Hypothalamus (tissue), 51 donors: ENCODE results near the gene KLHL35.
"Not testable (repeated sequence)": the region's sequence is repeated elsewhere in the genome, so short reads cannot be mapped to it uniquely, and the experiment has no call there.

ENCODE experiments used
- DNase-seq, 51 donors: peaks; one replicate each; lab custom pipeline; 2025; lab: John Stamatoyannopoulos, UW

KLHL35 gene

DNA sequence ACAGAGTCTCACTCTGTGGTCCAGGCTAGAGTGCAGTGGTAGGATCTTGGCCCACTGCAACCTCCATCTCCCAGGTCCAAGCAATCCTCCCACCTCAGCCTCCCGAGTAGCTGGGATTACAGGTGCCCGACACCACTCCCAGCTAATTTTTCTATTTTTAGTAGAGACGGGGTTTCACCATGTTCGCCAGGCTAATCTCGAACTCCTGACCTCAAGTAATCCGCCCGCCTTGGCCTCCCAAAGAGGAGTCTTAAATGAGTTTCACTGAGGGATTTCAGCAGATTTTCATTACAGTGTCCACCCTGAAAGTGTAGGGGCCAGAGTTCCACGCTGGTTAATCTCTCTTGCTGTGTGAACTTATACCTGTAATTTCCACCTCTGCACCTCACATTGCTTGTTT is 34.1 kb downstream of the KLHL35 start:
- peak in 1 of 51 donors; percentile 37 for DNase-seq

DNA sequence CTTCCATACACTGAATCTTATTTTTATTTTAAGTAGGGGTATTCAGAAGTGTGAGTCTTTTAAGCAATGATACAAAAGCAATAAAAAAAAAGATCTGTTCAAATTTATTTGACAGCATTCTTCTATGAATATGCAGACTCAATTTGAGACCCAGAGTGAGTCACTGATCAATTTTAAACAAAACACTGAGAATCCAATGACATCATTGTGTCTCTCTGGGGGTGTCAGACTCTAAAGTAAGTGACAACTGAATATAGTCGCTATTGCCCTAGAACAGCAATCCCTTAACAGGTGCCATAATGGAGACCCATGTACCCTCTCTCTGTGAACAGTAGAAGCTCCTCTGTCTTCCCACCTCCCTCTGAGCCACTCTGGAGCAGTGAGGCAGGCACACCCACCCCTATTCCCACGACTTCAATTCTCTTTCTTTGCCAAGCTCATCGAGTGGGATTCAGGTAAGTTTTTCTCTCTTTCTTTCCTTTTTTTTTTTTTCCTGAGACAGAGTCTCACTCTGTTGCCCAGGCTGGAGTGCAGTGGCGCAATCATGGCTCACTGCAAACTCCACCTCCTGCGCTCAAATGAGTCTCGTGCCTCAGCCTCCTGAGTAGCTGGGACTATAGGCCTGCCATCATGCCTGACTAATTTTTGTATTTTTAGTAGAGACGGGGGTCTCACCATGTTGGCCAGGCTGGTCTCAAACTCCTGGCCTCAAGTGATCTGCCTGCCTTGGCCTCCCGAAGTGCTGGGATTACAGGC is 38.7 kb downstream of the KLHL35 start:
- no peak for DNase-seq

DNA sequence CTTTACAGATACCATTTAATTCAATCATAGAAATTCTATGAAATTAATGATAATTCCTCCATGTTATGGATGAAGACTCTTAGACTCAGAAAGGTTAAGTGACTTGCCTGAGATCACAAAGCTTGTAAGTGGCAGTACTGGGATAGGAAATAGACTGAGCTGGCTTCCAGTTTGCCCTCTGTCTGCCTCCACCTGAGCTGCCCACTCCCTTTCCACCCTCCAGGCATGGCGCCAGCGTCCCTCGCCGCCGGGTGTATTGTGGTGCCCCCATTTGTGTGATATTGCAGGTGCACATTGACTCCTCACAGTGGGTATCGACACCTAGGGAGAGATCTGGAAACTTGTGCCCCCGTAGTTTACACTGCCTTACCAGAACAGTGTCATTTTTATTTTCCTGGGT is 43.1 kb downstream of the KLHL35 start:
- no peak for DNase-seq

DNA sequence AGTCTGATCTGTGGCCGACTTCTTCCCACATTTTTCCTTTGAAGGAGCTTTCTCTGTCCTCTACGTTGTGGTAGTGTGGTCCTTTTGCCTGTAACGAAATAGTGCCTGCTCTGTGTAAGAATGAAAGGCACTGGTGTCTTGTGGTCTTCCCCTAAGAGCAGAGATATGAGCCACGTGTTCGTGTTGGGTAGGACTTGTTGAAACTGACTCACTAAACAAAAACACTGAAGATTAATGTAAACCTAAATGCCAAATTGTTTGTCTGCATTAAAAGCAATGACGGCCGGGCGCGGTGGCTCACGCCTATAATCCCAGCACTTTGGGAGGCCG is 43.8 kb downstream of the KLHL35 start:
- DNase-seq: no peak

DNA sequence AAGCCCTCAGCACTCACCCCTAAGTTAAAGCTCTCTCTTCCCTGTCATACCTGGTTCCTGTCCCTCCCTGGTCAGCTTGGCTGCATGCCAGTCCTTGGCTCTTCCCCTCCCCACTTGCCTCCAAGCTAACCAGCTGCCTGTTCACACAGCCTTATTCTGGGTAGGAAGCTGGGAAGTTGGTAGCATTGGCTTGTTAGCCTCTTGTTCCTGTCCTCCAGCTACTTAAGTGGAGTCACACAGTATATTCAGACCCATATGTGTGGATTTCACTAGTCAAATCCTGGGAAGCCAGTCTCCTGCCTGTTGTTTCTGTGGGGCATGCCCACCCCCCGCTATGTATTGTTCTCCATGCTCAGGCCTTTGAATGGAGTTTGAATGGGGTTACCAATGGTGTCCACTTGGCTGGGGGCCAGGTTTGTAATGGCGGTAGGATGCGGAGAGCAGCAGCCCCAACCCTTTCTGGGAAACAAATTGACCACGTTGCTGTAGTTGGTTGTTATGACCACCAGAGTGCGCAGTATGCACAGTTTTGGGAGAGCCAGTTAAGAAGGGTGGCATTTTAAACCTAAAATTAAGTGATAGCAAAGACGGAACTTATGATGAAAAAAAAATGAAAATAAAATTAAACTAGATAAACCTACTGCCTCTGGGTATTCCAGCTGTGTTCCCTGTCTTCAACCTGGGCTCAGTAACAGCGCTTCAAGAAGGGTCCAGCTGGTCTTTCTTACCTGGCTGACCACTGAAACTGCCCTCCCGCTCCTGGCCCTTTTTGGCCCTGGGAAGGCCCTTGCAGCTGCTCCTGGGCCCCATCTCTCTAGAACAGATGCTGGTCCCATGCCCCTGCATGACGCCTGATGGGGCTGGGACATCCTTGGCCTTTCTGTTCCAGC is 44.4 kb downstream of the KLHL35 start:
- peak in 42 of 51 donors; percentile 8 to 82 (median 32) for DNase-seq

DNA sequence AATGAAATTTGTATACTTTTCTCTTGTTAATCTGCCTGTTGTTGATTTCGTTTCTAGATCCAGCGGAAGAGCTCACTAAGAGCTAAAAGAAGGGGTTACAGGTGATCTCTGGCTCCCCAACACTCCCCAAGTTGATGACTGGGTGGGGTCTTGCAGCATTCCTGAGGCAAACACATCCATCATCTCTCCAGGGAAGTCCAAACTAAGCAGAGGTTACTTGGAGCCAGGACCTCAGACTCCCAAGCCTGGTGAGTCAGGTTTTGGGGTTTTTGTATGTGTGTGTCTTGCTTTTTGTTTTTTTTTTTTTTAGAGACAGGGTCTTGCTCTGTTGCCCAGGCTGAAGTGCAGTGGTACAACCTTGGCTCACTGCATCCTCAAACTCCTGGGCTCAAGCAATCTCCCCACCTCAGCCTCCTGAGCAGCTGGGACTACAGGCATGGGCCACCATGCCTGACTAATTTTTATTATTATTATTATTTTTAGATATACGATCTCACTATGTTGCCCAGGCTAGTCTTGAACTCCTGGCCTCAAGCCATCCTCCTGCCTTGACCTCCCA is 45.2 kb downstream of the KLHL35 start:
- DNase-seq: no peak

DNA sequence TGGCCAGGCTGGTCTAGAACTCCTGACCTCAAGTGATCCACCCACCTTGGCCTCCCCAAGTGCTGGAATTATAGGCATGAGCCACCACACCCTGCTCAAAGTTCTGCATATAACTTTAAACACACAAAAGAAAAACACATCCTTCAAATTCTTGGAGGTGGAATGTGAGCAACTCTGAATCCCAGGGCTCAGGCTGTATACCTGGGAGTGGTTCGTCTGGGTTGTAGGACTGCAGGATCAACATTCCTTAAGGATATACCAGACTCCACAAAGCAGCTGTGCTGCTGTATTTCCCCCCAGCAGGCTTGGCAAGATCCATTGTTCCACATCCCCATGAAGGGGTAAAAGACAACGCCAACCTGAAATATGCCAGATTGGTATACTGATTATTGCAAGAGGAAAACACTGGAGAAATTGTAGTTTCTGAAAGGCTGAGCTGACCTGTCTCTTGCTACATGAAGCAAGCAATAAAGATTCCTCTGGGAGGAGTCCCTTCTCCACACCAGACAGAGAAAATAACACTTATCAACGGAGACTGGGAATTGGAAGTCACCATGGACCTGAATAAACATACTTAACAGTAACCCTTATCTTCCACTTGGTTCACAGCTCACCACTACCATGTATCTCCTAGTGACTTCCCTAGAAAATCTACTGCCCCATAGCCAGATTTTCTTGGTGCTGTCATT is 45.9 kb downstream of the KLHL35 start:
- no peak for DNase-seq

DNA sequence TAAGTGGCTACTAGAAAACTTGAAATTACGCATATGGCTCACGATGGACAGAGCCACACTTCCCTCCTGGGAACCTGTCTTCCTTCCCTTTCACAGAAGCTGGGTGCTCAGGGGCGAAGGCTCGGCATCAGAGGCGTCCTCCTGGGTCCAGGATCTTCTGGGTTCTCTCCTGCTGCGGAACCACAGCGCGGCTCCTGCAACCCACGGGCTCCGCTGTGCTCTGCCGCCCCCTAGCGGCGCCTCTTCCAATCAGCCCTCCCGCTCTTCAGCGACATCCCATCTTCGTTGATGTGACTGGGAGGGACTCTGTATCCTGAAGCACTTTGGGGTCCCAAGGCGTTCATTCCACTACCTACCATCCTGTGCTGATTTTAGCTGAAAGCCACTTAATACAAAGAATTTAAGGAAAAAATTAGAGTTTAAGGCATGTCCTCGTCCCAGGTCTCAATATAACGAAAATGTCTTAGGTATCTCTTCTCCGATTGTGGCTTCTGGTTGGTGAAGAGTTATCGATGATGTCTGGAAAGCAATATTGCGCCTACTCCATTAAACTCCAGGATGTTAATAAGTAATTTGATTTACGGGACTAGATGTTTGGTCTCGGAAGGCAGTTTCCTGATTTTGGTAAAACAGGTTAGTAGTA is 48.4 kb downstream of the KLHL35 start:
- peak in 49 of 51 donors; percentile 11 to 88 (median 64) for DNase-seq

DNA sequence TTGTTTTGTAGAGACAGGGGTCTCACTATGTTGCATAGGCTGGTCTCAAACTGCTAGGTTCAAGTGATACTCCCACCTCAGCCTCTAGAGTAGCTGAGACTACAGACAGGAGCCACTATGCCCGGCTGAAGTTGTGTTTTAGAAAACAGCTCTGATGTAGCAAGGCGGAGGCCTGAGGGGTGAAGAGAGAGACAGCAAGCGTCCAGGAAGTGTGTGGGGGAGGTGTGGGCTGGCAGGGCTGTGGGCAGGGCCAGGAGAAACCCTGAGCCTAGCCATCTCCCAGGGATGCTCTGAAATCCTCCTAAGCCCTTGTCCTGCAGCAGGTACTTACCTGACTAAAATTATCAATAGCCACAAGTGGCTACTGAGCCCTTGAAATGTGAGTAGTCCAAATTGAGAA is 49.8 kb downstream of the KLHL35 start:
- DNase-seq: no peak

DNA sequence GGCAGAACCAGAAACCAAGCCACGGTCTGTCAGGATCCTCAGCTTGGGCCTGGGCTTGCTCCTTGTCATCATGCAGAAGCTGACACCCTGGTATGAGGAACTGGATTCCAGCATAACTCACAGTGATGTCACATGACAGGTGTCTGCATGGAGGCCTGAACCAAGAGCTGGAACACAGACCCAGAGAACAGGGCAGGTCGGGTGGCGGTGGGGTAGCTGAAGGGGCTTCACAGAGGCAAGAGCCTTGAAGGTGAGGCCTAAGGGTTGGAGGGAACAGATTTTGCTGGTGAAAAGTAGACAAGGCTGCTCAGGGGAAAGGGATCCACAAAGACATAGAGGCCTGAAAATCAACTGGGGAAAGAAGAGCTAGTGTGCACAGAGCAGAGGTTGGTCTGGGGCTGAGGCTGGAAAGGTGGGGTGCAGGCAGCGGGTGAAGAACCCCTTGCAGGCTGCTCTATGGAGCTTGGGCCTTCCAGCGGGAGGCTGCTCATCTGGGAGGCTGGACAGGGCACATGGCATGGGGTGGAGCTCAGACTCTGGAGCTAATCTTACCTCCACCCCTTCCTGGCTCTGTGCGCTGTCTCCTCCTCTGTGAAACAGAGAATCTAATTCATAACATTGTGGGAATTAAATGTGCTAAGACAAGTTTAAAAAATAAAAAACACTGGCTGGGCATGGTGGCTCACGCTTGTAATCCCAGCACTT is 52.1 kb downstream of the KLHL35 start:
- peak in 3 of 51 donors; percentile 4 to 10 (median 9) for DNase-seq

DNA sequence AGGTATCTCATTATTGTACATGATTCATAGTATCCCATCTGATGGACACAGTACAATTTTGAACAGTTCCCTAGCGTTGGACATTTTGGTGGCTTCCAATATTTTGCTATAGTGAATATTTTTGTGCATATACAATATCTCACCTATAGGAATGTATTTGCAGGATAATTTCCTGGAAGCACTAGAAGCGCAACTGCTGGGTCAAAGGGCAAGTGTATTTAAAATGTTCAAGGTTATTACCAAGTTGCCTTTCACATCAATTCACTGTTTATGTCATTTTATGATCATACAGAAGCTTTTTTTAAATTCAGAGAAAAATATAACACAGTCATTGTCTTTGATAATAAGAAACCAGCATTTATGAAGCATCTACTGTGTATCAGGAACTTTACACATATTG is 52.8 kb downstream of the KLHL35 start:
- DNase-seq: no peak

DNA sequence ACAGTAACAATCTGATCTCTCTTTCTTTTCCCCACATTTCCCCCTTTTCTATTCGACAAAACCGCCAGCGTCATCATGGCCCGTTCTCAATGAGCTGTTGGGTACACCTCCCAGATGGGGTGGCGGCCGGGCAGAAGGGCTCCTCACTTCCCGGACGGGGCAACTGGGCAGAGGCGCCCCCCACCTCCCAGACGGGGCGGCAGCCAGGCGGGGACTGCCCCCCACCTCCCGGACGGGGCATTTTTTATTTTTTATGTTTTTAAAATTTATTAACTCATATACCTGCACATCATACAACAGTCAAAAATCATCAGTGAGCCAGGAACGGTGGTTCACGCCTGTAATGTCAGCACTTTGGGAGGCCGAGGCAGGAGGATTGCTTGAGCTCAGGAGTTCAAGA is 54.2 kb downstream of the KLHL35 start:
- DNase-seq: not testable (repeated sequence)

DNA sequence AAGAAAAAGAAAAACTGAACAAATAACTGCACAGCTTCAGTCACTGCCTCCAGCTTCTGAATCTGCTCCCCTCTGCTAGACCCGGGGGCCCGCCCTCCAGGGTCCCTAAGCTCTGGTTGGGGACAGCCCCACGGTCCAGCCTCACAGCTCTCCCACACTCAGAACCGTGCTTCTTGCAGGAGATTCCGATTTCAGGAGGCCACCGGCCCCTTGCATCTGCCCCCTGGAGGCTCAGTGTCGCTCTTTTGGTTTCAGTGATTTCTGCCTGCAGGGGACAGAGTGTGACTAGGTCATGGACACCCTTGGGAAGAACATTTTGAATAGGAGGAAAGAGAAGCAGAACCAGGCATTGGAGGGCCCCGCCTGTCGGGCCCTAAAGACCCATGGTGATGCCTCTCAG is 56.8 kb downstream of the KLHL35 start:
- no peak for DNase-seq

DNA sequence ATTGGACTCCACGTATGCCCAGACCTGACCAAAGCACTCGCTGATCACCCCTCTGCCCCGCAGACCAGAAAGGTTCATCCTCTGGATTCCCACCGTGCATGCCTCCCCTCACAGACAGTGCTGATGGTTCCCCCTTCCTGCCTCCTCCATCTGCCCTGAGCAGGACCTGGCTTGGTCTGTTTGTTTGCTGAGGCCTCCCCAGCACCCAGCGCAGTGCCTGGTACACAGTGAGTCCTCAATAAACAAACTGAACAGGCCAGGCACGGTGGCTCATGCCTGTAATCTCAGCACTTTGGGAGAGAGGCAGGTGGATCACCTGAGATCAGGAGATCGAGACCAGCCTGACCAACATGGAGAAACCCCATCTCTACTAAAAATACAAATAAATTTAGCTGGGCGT is 57.4 kb downstream of the KLHL35 start:
- DNase-seq: no peak

DNA sequence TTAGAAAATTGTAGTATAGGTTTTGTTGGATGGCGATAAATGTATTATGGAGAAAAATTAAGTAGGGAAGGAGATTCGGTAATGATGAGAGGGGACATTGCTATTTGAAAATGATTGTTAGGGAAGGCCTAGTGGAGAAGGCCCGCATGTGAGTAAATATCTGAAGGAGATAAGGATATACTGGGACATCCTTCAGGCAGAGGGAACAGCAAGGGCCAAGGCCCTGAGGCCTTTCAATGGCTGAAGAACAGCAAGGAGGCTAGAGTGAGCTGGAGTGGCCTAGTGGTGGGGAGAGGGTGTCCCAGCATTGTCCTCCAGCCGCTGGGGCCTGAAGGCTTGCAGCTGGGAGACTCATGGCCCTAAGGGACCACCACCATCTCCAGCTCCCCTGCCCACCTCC is 58.4 kb downstream of the KLHL35 start:
- no peak for DNase-seq

DNA sequence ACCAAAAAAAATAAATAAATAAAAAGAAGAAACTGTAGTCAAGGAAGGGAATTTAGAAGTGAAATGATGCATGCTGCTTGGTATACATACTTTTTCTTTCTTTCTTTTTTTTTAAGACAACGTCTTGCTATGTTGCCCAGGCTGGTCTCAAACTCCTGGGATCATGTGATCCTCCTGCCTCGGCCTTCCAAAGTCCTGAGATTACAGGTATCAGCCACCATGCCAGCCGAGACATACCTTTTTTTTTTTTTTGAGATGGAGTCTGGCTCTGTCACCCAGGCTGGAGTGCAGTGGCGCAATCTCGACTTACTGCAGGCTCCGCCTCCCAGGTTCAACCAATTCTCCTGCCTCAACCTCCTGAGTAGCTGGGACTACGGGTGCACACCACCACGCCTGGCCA is 59.8 kb downstream of the KLHL35 start:
- DNase-seq: no peak
